Body of pancreas (tissue), 4 donors: ENCODE data around the gene SKP1.

Experiments used
- POLR2A ChIP-seq, 3 donors: fragments of 450-650 bp; IDR thresholded peaks; one replicate each; pipeline ENCODE4 v1.6.1; 2016; ENCODE audit warnings: antibody characterized with exemption in 3 of 3, mild to moderate bottlenecking in 2 of 3
- TF ChIP-seq, protein P1 (sequence below), 7 experiments: fragments of 450-650 bp in 4 of 7; fragments of 200-600 bp in 3 of 7; sonication (generic) in 3 of 7; IDR thresholded peaks; one replicate each; pipeline ENCODE4 v1.5.1; 2016 to 2019; ENCODE audit warnings: antibody characterized with exemption in 7 of 7

DNA sequence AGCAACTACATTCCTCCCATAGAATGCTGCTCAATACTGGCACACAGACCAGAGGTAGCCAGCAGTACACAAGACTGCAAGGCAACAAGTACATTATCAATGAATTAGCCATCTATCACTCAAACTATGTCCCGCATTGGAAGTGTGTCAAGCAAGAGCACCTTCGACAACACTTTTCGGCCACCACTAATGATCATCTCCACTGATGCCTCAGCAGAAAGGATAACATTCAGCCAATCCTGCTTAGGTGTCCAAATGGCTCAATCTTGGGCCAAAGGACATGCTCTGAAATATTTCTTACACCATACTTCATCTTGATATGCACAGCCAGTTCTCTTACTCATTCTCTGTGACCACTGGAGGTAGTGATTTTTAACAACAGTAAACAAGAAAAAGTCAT lies 25.0 kb downstream of the SKP1 start:
- TF ChIP-seq, protein P1, sequence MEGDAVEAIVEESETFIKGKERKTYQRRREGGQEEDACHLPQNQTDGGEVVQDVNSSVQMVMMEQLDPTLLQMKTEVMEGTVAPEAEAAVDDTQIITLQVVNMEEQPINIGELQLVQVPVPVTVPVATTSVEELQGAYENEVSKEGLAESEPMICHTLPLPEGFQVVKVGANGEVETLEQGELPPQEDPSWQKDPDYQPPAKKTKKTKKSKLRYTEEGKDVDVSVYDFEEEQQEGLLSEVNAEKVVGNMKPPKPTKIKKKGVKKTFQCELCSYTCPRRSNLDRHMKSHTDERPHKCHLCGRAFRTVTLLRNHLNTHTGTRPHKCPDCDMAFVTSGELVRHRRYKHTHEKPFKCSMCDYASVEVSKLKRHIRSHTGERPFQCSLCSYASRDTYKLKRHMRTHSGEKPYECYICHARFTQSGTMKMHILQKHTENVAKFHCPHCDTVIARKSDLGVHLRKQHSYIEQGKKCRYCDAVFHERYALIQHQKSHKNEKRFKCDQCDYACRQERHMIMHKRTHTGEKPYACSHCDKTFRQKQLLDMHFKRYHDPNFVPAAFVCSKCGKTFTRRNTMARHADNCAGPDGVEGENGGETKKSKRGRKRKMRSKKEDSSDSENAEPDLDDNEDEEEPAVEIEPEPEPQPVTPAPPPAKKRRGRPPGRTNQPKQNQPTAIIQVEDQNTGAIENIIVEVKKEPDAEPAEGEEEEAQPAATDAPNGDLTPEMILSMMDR (IDR thresholded peaks at IDR 0.05), result no peak
- no peak for TF ChIP-seq POLR2A (IDR thresholded peaks at IDR 0.05)
